Gastrocnemius medialis (tissue), 4 donors: ENCODE results near the gene RANGRF.

Experiments used
- POLR2A ChIP-seq, 2 donors: fragments of 450-650 bp; IDR thresholded peaks; one replicate each; pipeline ENCODE4 v1.6.1; 2017; ENCODE audit warnings: antibody characterized with exemption in 2 of 2, mild to moderate bottlenecking in 2 of 2, moderate library complexity in 2 of 2
- TF ChIP-seq, protein P1 (sequence below), 5 experiments: fragments of 450-650 bp in 3 of 5; fragments of 200-600 bp in 2 of 5; sonication (generic) in 2 of 5; IDR thresholded peaks in 4 of 5; conservative IDR thresholded peaks in 1 of 5; 1 replicate in 4 of 5; 2 replicates in 1 of 5; pipeline ENCODE4 v1.5.1; 2016 to 2019; ENCODE audit warnings: antibody characterized with exemption in 5 of 5, mild to moderate bottlenecking in 3 of 5, moderate library complexity in 3 of 5

DNA sequence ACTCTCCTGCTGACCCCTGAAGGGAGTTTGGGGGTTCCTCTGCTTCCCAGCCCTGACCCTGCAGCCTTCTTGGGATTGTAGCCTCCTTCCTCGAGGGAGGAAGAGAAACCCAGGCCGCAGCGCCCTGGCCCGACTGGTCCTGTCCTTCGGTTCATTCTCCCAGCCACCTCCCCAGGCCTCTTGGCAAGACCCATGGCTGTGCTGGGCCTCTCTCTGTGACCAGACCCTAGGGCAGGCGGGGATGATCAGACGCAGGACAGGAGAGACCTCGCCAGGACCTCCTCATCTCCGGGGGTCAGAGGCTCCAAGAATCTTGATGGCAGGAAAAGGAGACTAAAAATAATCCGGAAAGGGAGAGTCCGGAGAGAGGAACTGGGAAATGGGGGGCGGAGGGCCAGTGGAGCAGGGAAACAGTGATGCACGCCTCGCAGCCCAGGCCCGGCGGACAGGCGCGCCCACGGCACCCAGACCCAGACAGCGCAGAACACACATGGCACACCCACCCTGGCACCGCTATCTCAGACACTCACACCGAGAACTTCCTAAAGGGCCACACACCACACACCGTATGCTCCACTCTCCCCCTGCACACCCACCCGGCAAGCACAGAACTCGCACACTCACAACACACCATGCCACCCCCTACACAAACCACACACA lies 22.8 kb downstream of the RANGRF start:
- no peak for TF ChIP-seq POLR2A (IDR thresholded peaks at IDR 0.05)
- TF ChIP-seq, protein P1, sequence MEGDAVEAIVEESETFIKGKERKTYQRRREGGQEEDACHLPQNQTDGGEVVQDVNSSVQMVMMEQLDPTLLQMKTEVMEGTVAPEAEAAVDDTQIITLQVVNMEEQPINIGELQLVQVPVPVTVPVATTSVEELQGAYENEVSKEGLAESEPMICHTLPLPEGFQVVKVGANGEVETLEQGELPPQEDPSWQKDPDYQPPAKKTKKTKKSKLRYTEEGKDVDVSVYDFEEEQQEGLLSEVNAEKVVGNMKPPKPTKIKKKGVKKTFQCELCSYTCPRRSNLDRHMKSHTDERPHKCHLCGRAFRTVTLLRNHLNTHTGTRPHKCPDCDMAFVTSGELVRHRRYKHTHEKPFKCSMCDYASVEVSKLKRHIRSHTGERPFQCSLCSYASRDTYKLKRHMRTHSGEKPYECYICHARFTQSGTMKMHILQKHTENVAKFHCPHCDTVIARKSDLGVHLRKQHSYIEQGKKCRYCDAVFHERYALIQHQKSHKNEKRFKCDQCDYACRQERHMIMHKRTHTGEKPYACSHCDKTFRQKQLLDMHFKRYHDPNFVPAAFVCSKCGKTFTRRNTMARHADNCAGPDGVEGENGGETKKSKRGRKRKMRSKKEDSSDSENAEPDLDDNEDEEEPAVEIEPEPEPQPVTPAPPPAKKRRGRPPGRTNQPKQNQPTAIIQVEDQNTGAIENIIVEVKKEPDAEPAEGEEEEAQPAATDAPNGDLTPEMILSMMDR (IDR thresholded peaks at IDR 0.05 in 4 of 5, conservative IDR thresholded peaks at IDR 0.05 in 1 of 5), result no peak
